CD14-positive monocyte (primary cell): ENCODE measurements around the gene GOLT1B. TPM values are rescaled to one million over a fixed set of nuclear protein-coding genes. Genes with fewer than 3 reads are reported as not detected.

ENCODE experiments used
- DNase-seq, 3 donors: peaks; one replicate each; pipeline ENCODE4 v3.0.0-alpha.2; 2011 to 2022
- H2AFZ ChIP-seq: 2 replicates; pipeline ENCODE4 v1.6.0; 2012; ENCODE audit warnings: mild to moderate bottlenecking, low read depth, low read length, inconsistent platforms; ENCODE audit not compliant: insufficient read depth, poor library complexity, severe bottlenecking
- H3K27ac ChIP-seq, 2 donors: 1 replicate in 1 of 2; 2 replicates in 1 of 2; pipeline ENCODE4 v1.5.1; 2012 to 2013; ENCODE audit warnings: low read length in 2 of 2, control low read depth in 1 of 2, inconsistent platforms in 1 of 2, low read depth in 1 of 2, mild to moderate bottlenecking in 1 of 2
- H3K27me3 ChIP-seq, 2 donors: one replicate each; pipeline versions ENCODE4 v1.6.0 to v1.6.1; 2011 to 2013; ENCODE audit warnings: low read length in 2 of 2; ENCODE audit not compliant: control insufficient read depth in 2 of 2, insufficient read depth in 2 of 2
- H3K36me3 ChIP-seq, 2 donors: replicated peaks in 1 of 2; 1 replicate in 1 of 2; 2 replicates in 1 of 2; pipeline versions ENCODE4 v1.5.1 to v1.6.1; 2012 to 2013; ENCODE audit warnings: low read length in 2 of 2, control low read depth in 1 of 2, inconsistent platforms in 1 of 2, mild to moderate bottlenecking in 1 of 2; ENCODE audit not compliant: insufficient read depth in 2 of 2, control insufficient read depth in 1 of 2
- H3K4me1 ChIP-seq, 2 donors: 1 replicate in 1 of 2; 2 replicates in 1 of 2; pipeline versions ENCODE4 v1.5.1 to v1.6.1; 2012 to 2013; ENCODE audit warnings: low read length in 2 of 2, control low read depth in 1 of 2, inconsistent platforms in 1 of 2, mild to moderate bottlenecking in 1 of 2, moderate library complexity in 1 of 2; ENCODE audit not compliant: insufficient read depth in 2 of 2, control insufficient read depth in 1 of 2
- H3K4me2 ChIP-seq: replicated peaks from 2 replicates; pipeline ENCODE3; 2012; ENCODE audit warnings: low read length, moderate library complexity, mild to moderate bottlenecking; ENCODE audit not compliant: poor library complexity, severe bottlenecking; ENCODE audit errors: extremely low read depth
- H3K4me3 ChIP-seq, 3 experiments: fragments of 200-600 bp in 1 of 3; sonication (generic) in 1 of 3; replicated peaks in 1 of 3; 1 replicate in 2 of 3; 2 replicates in 1 of 3; pipeline ENCODE4 v1.5.1; 2011 to 2013; ENCODE audit warnings: low read length in 3 of 3, mild to moderate bottlenecking in 3 of 3, control low read depth in 2 of 3, low read depth in 2 of 3, inconsistent platforms in 1 of 3, moderate library complexity in 1 of 3
- H3K79me2 ChIP-seq: 2 replicates; pipeline ENCODE4 v1.6.0; 2012; ENCODE audit warnings: mild to moderate bottlenecking, control low read depth, inconsistent platforms, low read length, moderate library complexity; ENCODE audit not compliant: insufficient read depth
- H3K9ac ChIP-seq: 2 replicates; pipeline ENCODE4 v1.6.0; 2017; ENCODE audit warnings: low read length, mild to moderate bottlenecking; ENCODE audit not compliant: insufficient read depth, poor library complexity, severe bottlenecking
- H3K9me3 ChIP-seq, 2 donors: replicated peaks in 1 of 2; 1 replicate in 1 of 2; 2 replicates in 1 of 2; pipeline versions ENCODE4 v1.5.1 to v1.6.1; 2012 to 2013; ENCODE audit warnings: low read length in 2 of 2, control low read depth in 1 of 2; ENCODE audit not compliant: control insufficient read depth in 1 of 2, insufficient read depth in 1 of 2
- H4K20me1 ChIP-seq: 2 replicates; pipeline ENCODE4 v1.6.0; 2012; ENCODE audit warnings: mild to moderate bottlenecking, low read length, control low read depth, moderate library complexity; ENCODE audit not compliant: insufficient read depth
- H3K27ac Mint-ChIP-seq, 7 donors: one replicate each; pipeline ENCODE4 v1.8.0; 2020; ENCODE audit warnings: mild to moderate bottlenecking in 7 of 7, mixed read lengths in 7 of 7, moderate library complexity in 6 of 7, inconsistent platforms in 2 of 7
- H3K27me3 Mint-ChIP-seq, 3 donors: one replicate each; pipeline ENCODE4 v1.8.0; 2021 to 2022; ENCODE audit warnings: low read depth in 3 of 3, mild to moderate bottlenecking in 3 of 3, mixed read lengths in 3 of 3, moderate library complexity in 3 of 3, inconsistent platforms in 1 of 3
- H3K36me3 Mint-ChIP-seq, 2 donors: one replicate each; pipeline ENCODE4 v1.8.0; 2020; ENCODE audit warnings: mixed read lengths in 2 of 2, inconsistent platforms in 1 of 2, mild to moderate bottlenecking in 1 of 2
- H3K4me1 Mint-ChIP-seq: one replicate; pipeline ENCODE4 v1.8.0; 2020; ENCODE audit warnings: mild to moderate bottlenecking, mixed read lengths
- H3K4me3 Mint-ChIP-seq, 2 donors: one replicate each; pipeline ENCODE4 v1.8.0; 2020; ENCODE audit warnings: mild to moderate bottlenecking in 2 of 2, mixed read lengths in 2 of 2, moderate library complexity in 1 of 2
- H3K9me3 Mint-ChIP-seq, 7 donors: one replicate each; pipeline ENCODE4 v1.8.0; 2020 to 2022; ENCODE audit warnings: mixed read lengths in 7 of 7, mild to moderate bottlenecking in 6 of 7, moderate library complexity in 6 of 7, inconsistent platforms in 2 of 7
- CTCF ChIP-seq: fragments of 200-600 bp; IDR thresholded peaks from one replicate; pipeline ENCODE4 v1.8.0; 2022; ENCODE audit warnings: antibody characterized with exemption, mild to moderate bottlenecking
- WGBS: methylation state at CpG from one replicate; pipeline ENCODE4 v1.1.5; 2013; ENCODE audit warnings: missing lambda C conversion rate; ENCODE audit not compliant: insufficient coverage; 5-methylcytosine and 5-hydroxymethylcytosine counted together
- intact Hi-C, 2 donors: fragments of 100-400 bp; cut with micrococcal nuclease; formaldehyde crosslinking; loops; one replicate each; pipeline versions ENCODE4 v1.15.0 to v1.15.1; 2023
- polyA plus RNA-seq, 3 donors: library from polyadenylated mRNA; depleted of rRNA in 1 of 3; unstranded in 2 of 3; stranded (reverse) in 1 of 3; fragments of 300-500 nt in 2 of 3; fragments of >200 nt in 1 of 3; fragmentation: Illumina TruSeq in 2 of 3; gene quantifications; 1 replicate in 2 of 3; 2 replicates in 1 of 3; pipeline ENCODE4 v1.2.3, GENCODE V29; 2012 to 2021

GOLT1B gene
- polyA plus RNA-seq, 3 donors, result 14.0 to 24.5 (median 21.4) TPM

DNA sequence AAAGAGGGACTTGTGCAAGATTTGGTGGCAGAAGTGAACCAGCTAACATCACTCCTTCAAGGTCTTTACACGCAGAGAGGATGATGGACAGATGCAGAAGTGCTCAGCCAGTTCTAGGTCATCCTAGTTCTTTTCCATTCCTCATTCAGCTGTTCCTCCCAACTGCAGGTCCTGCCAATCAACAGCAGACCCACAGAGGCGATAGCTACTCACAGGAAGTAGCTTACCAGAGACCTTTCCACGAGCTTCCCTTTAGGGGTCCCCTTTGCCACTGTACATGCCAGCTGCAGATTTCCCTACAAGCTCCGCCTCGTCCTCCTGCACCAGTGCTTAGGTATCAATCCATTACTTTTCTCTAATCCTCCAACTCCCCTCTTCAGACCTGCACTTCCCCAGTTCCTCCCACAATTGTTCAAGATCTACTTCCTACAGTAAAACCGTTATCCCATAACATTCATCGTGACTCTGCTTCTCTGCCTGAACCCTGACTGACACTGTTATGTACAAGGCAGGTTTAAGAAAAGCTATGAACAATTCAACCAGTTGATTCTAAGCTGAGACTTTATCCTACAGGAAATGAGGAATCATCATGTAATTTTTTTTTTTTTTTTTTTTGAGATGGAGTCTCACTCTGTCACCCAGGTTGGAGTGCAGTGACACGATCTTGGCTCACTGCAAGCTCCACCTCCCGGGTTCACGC is 22.7 kb upstream of the GOLT1B start:
- H3K27ac Mint-ChIP-seq, result no peak overlapping the region

GRCh38 chr12:21483531-21483930 is 18.1 kb upstream of the GOLT1B start:
- no peaks in the 10 kb centered on the region for H3K9me3 Mint-ChIP-seq
- peaks cover 69 to 96% of the 10 kb centered on the region in 2 donors for H3K36me3 ChIP-seq
- H3K4me1 ChIP-seq, result no peaks in the 10 kb centered on the region
- H3K79me2 ChIP-seq, result no peaks in the 10 kb centered on the region
- no peaks in the 10 kb centered on the region for H3K27me3 ChIP-seq
- no CpG with 5 or more reads among the region's 3 CpGs for WGBS
- no peak overlapping the region for H3K4me2 ChIP-seq
- no peaks in the 10 kb centered on the region for H3K9me3 ChIP-seq
- intact Hi-C loops, result no loop called here
- no peaks in the 10 kb centered on the region for H4K20me1 ChIP-seq
- H3K27ac ChIP-seq, result no peak overlapping the region
- H3K36me3 Mint-ChIP-seq, result peaks cover 22 to 24% of the 10 kb centered on the region in 2 donors
- no peak for DNase-seq
- H3K4me1 Mint-ChIP-seq, result no peaks in the 10 kb centered on the region
- no peak overlapping the region for H3K4me3 Mint-ChIP-seq
- H3K27ac Mint-ChIP-seq, result no peak overlapping the region
- no peak for TF ChIP-seq CTCF
- no peak overlapping the region for H3K9ac ChIP-seq
- H3K27me3 Mint-ChIP-seq, result no peaks in the 10 kb centered on the region
- H3K4me3 ChIP-seq, result no peak overlapping the region
- H2AFZ ChIP-seq, result no peak overlapping the region

More for the DNA sequence above, 22.7 kb upstream of the GOLT1B start:
- Histone ChIP-seq H3K9me3 (no peaks in the 10 kb centered on the region), H3K4me2 (no peak overlapping the region), H3K36me3 (peaks cover 94 to 98% of the 10 kb centered on the region in 2 donors), H4K20me1 (no peaks in the 10 kb centered on the region), H3K4me3 (no peak overlapping the region), H3K27me3 (no peaks in the 10 kb centered on the region), H3K27ac (peak overlapping the region in 1 of 2 donors; percentile 11), H3K79me2 (no peaks in the 10 kb centered on the region), H2AFZ (no peak overlapping the region), H3K4me1 (no peaks in the 10 kb centered on the region), H3K9ac (no peak overlapping the region)
- Mint-ChIP-seq H3K9me3 (no peaks in the 10 kb centered on the region), H3K27me3 (no peaks in the 10 kb centered on the region), H3K4me3 (no peak overlapping the region), H3K4me1 (no peaks in the 10 kb centered on the region), H3K36me3 (peaks cover 1 to 32% of the 10 kb centered on the region in 2 donors)
- no peak for TF ChIP-seq CTCF
- 51% methylated on average over 6 of the region's 10 CpGs for WGBS
- intact Hi-C loops, result no loop called here
- DNase-seq, result no peak
